ENCODE data around the gene SYCP2L. TPM values are rescaled to one million over a fixed set of nuclear protein-coding genes. Genes with fewer than 3 reads are reported as not detected.

Gene SYCP2L
- total and polyA plus RNA-seq, 2 of the 4 experiments (the other 2 are of a cell fraction), result 0.05 TPM; not detected in 1

DNA sequence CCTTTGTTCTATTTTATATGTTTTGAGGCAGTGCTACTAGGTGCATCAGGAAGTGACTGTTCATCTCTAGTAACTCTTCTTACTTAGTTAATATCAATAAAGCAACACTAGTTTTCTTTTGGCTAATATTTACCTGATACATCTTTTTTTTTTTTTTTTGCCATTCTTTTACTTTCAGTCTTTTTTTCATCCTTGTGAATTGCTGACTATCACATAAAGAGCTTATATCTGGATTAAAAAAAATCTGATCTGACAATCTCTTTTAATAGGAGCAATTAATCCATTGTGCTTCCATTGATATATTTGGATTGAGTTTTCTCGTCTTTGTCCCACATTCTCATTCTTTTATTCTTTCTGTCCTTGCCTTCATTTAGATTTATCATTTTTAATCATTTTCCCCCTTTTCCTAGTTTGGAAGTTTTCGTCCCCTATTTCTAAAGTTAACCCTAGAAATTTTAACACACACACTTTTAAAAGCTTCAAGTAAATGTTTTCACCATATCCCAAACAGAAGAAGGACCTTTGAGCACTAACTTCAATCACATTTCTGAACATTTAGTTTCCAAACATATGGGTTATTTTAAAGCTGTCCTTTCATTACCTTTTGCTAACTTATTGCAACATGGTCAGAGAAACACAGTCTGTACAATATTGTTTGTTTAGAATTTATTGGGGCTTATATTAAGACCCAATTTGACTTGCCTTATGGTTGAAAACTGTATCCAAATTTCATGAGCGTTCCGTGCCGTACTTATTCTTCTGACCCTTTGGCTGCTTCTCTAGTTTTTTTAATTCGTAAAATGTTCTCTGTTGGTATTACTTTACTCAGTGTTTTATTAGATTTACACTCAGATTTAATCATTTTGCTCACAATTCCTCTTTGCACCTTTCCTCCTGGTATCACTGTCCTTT is 63.0 kb downstream of the SYCP2L start:
- no TSS peak for BruUV-seq (replicated peaks)
- no peak overlapping the region for H3K14ac ChIP-seq (replicated peaks; ENCODE audit: low read depth, low read length)
- no peak overlapping the region for H3K4ac ChIP-seq (ENCODE audit: low read depth, low read length)
- no peaks in the 10 kb centered on the region for H3K36me3 ChIP-seq (ENCODE audit: control insufficient read depth, insufficient read depth, low read length)
- no peak overlapping the region for H3K23ac ChIP-seq (ENCODE audit: low read depth, low read length)
- H3K56ac ChIP-seq (ENCODE audit: extremely low read depth, insufficient read depth, low read length), result no peak overlapping the region
- H3K9me1 ChIP-seq (ENCODE audit: insufficient read depth, low read length), result 0 out of 2 replicates have a peak, but pooled peaks cover 3% of the 10 kb centered on the region
- H3K27ac ChIP-seq (ENCODE audit: insufficient read depth, low read length), result no peak overlapping the region
- DNase-seq (no peak), ATAC-seq (ENCODE audit: low read depth) (no peak)
- H3K4me2 ChIP-seq (ENCODE audit: low read depth, low read length), result no peak overlapping the region
- CTCF ChIA-PET, result interaction anchor here (0.6 kb wide), 1 partner anchor 119 kb away, joined by 3 read pairs; no protein-coding TSS in a partner anchor
- H2AK5ac ChIP-seq (ENCODE audit: low read depth, low read length), result no peak overlapping the region
- dilution Hi-C loops (cut with HindIII; ENCODE audit: low sequenced_read_pairs, unreplicated experiment), result no loop called here
- H3K4me1 ChIP-seq (ENCODE audit: control insufficient read depth, insufficient read depth, low read length), result peaks cover 3% of the 10 kb centered on the region; the same call in 1 of the 2 replicates
- H2BK5ac ChIP-seq (ENCODE audit: low read depth, low read length, poor library complexity, severe bottlenecking), result no peak overlapping the region
- no peak overlapping the region for H2BK20ac ChIP-seq (ENCODE audit: low read depth, low read length)
- no peak overlapping the region for H3K9ac ChIP-seq (ENCODE audit: low read depth, low read length)
- no peak overlapping the region for H2AFZ ChIP-seq (replicated peaks; ENCODE audit: low read length, poor library complexity)
- H2AK9ac ChIP-seq (replicated peaks; ENCODE audit: low read depth, low read length, poor library complexity), result no peak overlapping the region
- H2BK120ac ChIP-seq (ENCODE audit: low read depth, low read length), result no peak overlapping the region
- TF ChIP-seq, protein P1, sequence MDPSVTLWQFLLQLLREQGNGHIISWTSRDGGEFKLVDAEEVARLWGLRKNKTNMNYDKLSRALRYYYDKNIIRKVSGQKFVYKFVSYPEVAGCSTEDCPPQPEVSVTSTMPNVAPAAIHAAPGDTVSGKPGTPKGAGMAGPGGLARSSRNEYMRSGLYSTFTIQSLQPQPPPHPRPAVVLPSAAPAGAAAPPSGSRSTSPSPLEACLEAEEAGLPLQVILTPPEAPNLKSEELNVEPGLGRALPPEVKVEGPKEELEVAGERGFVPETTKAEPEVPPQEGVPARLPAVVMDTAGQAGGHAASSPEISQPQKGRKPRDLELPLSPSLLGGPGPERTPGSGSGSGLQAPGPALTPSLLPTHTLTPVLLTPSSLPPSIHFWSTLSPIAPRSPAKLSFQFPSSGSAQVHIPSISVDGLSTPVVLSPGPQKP (IDR thresholded peaks at IDR 0.05; ENCODE audit: borderline replicate concordance, low read depth, low read length), result no peak
- TF ChIP-seq MAFK (IDR thresholded peaks at IDR 0.05; ENCODE audit: low read depth, low read length), result peak; percentile 40
- intact Hi-C loops (cut with micrococcal nuclease), result no loop called here
- H3K4me3 ChIP-seq (ENCODE audit: insufficient read depth, low read depth, low read length), result no peak overlapping the region
- no peak overlapping the region for H2BK15ac ChIP-seq (ENCODE audit: low read depth, low read length)
- no peaks in the 10 kb centered on the region for H3K9me3 ChIP-seq (ENCODE audit: control insufficient read depth, insufficient read depth, low read length)
- no CpG with 5 or more reads among the region's 6 CpGs for WGBS, 2 experiments (ENCODE audit: extremely low coverage in 2 of 2, insufficient read length in 1 of 2)
- peaks cover 9% of the 10 kb centered on the region for H3K27me3 ChIP-seq (ENCODE audit: control insufficient read depth, insufficient read depth, low read length)
- no peak overlapping the region for H4K8ac ChIP-seq (ENCODE audit: low read depth in 2 of 2, low read length in 2 of 2)
- H3K18ac ChIP-seq (ENCODE audit: low read depth, low read length), result no peak overlapping the region
- H4K91ac ChIP-seq (ENCODE audit: insufficient read depth, low read depth, low read length), result no peak overlapping the region
- H3K79me1 ChIP-seq (ENCODE audit: low read depth in 1 of 2, low read length in 2 of 2), result no peaks in the 10 kb centered on the region
- H4K5ac ChIP-seq (ENCODE audit: low read depth, low read length), result no peak overlapping the region
- peaks cover 4% of the 10 kb centered on the region; the same call in 1 of the 2 replicates for H4K20me1 ChIP-seq (ENCODE audit: insufficient read depth, low read length)
- POLR2A ChIA-PET (ENCODE audit: unreplicated experiment), result no interaction called here
- in situ Hi-C loops (cut with MboI; ENCODE audit: low sequenced_read_pairs), result loop anchor here (5.0 to 10.0 kb wide), 3 partner anchors 117 to 625 kb away; no protein-coding TSS in a partner anchor

Measured in IMR-90 (cell line).